ELF-1 (cell line): ENCODE measurements around the gene FSTL4.

ENCODE experiments used
- DNase-seq: peaks from one replicate; pipeline ENCODE4 v3.0.0-alpha.2; 2016; ENCODE audit warnings: low read depth, low spot score

FSTL4 gene

DNA sequence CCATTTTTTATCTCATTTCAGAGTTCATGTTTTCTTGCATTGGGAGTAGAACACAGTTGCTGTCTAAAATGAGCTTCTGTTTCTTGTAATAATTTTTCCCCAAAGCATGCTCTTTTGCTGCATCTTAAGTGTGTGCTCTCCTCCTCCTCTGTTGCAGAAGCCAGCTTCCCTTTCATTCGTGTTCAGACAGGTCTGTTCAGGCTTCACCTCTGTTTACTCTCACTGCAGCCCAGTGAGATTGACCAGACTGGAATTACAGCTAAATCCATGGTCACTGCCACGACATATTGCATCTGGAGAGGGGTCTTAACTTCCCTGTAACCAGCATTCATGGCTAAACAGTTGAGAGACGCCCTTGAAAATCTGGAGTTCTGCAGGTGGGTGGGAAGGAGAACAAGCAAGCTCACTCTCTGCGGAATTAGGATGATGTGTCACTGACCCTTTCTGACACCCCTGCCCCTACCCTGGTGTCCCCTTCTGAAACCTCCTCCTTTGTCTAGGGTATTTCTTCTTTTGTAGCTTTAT, 223.2 kb downstream of the FSTL4 start:
- DNase-seq: no peak

DNA sequence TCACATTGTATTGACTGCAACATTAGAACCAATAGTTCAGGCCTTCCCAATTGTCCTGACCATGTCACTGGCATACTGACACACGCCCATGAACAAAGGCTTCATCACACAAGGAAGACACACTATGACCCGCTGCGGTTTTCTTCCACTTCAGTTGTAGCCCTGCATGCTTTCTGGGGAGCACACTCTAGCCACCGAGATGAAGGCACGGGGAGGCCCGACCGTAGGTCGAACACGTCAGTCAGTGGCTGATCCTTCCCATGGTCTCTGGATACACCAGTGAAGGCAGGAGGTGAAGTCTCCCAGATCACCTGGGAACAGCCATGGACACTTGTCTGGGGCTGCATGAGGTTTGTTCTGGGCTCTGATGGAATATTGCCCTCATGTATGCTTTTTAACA, 224.7 kb downstream of the FSTL4 start:
- DNase-seq: no peak

GRCh38 chr5:133387091-133387490, 225.2 kb downstream of the FSTL4 start:
- no peak for DNase-seq

- no peak for DNase-seq
Observed at GRCh38 chr5:133386662-133387061, 225.7 kb downstream of the FSTL4 start.

DNA sequence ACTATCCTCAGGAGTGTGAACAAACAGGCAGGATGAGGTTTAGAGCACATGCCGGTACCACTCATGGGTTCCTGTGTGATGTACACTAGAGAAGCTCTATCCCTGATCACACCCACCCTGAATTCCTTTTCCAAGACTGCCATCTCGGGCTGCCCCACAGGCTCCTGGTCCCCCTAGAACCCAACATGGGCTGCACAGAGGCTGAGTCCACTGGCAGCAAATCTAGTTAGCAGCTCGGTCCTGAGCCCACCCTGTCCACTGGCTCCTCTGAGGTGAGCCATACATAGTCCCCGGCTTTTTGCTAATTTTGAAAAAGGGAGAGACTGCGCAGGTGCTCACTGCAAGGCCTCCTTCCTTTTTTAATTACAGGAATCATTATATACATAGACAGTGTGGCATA, 227.0 kb downstream of the FSTL4 start:
- DNase-seq: no peak

- no peak for DNase-seq
Observed at GRCh38 chr5:133384903-133385302, 227.4 kb downstream of the FSTL4 start.

- no peak for DNase-seq
Observed at GRCh38 chr5:133384120-133384855, 228.1 kb downstream of the FSTL4 start.

DNA sequence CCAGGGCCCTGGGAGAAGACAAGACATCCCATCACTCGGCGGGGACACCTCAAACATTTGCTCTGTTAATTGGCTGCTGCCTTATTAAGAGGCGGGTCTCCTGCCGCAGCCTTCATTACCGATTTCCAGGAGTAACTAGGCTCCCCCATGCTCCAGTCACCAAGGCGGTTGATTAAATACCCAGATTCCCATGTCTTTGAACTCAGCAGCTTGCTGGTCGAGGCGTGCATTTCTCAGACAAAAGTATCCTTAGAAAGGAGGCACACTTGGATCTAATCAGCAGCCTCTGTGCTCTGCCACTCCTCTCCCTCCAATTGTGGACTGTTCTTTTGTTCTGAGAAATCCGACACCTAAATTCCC, 228.8 kb downstream of the FSTL4 start:
- peak; percentile 56 for DNase-seq

DNA sequence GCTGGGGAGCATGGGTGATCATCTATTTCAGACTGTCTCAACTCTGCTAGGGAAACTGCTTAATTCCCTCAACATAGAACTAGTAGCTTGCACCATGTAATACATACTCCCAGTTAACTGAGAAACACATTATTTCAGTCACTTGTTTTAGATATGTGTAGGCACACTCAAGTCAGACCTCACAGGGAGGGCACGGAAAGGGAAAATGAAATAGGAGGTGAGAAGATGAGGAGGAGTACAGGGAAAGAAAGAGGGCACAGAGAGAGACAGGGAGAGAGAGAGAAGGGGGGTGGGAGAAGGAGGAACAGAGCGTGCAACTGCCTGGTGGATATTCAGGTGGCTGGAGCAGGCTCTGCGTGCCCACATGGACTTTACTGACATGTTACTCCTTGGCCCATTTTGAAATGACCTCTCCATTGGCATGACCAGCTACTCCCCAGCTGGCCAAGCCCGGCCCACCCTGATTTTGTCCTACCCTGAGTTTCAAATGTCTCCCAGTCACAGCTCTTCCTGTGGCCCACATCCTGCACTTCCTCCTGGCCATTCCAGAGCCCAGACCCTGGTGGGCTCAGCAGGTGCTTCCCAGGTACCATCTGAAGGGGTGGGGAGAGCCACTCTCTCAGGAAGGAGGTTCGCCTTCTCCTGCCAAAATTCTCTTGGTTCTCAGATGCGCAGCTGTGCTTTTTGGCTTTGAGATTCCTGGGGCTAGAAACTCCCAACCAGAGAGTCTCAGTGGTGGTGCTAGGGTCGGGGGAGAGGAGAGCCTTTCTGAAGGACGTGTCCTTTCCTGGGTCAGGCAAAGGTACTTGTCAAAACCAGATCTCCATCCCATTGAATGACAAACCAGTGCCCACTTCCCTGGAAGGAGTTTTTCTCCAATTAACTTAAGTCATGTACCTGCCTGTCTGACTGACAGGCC, 229.4 kb downstream of the FSTL4 start:
- no peak for DNase-seq

GRCh38 chr5:133381571-133382365, 230.6 kb downstream of the FSTL4 start:
- DNase-seq: no peak

GRCh38 chr5:133381041-133381440, 231.3 kb downstream of the FSTL4 start:
- no peak for DNase-seq

- no peak for DNase-seq
Observed at GRCh38 chr5:133377736-133378135, 234.6 kb downstream of the FSTL4 start.

GRCh38 chr5:133376986-133377385, 235.4 kb downstream of the FSTL4 start:
- no peak for DNase-seq

DNA sequence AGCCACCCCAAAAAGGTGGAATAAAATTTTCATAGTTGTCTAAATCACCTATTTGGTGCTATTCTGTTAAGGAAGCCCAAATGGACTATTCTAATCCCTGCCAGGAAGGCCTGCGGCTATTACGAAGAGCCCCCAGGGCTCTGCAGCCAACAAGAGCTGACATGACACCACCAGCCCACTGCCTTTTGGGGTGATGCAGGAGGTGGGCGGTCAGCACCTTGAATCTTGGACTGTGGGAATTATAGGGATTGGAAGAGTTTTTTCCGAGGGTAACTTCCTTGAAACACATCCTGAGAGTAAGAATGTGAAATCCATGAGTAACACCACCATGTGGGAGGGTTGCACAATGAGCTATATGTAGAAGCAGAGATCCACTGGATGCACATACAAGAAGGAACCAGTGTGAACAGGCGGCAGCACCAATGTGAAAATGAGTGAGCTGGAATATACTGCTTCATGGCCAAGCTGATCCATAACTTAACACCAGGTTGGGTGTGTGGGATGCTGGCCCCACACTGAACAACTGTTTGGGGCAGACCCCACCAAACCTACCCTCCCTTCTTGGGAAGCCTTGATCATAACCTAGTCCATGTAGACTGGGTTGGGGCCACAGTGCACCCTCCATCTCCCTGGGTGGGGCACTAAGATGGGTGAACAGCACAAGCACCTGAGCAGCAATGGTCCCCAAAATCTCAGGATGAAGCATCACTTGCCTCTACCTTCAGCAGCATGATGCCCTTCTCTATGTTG, 239.0 kb downstream of the FSTL4 start:
- DNase-seq: no peak

DNA sequence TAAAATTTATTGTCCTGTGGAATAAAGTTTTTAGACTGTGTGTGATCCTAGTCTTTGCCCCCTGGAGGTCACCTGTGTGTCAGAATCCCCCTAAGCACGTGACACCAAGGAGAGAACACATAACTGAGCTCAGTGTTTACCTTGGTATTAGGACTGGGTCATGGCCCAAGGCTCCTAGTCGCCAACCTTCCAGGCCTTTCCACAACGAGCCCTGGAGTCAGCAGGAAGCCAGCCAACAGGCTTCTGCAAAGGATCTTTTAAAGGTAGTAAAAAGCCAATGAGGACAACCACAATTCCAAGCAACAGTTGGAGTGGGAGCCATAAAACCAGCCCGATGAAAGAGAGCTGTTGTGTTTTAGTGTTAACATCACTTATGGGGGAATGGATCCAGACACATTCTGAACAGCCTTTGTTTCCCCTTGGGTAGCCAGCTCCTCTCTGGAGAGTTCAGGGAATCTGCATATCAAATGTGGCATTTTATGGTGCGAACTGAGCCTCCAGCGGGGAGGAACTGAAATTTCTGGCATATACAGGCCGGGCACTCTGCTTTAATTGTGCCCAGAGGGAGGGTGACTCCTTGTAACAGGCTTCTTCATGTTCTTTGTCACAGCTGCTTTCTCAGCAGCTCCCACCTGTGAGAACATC, 239.9 kb downstream of the FSTL4 start:
- DNase-seq: peak; percentile 51

DNA sequence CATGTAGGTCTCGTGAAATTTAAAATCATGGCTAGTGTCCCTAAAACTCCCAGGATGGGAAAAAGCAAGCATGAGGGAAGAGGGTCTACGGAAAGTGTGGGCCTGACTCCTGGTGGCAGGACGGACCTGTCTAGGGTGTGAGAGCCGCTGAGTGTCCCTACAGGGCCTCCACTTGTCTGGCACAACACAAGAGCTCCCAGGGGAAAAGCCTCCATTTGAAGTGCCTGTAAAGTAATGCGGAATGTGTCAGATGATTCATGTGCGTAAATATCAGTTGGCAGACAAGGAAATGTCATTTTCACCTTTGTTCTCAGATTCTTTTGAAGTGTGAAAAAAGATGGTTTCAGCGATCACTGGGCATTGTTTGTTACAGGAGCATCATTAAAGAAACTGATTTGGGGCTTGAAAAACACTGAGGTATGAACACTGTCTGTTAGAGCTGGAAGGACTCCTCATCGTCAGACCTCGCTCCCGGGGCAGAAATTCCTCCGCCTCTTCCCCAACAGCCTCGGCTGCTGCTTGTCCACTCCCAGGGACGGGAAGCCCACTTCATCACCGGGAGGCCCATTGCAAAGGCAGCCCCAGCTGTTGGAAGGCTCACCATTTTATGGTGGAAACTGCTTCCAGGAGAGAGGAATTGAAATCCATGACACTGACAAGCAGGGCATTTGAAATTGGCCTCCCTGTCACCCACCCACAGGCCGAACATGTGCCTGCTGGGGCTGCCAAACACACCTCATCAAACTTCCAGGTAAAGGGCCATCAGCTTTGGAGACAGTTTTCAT, 240.8 kb downstream of the FSTL4 start:
- peak; percentile 26 for DNase-seq

DNA sequence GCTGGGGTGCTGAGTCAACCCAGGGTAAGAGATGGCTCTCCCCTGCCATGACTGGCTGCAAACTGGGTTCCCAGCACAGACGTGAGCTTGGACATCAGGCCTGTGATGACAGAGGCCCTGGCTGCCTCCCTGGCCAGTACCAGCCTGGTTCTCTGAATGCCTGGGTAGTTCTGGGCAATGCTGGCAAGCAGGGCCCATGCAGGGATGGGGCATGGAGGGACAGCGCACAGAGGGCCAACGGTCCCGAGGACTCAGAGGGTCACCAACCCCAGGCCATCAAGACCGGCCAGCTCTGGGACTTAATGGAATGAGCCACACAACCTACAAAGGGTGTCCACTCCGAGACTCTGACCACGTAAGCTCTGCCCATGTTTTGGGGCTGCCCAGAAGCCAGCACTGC, 241.4 kb downstream of the FSTL4 start:
- no peak for DNase-seq

GRCh38 chr5:133370036-133370831, 242.1 kb downstream of the FSTL4 start:
- DNase-seq: no peak
